Left ventricle myocardium superior (tissue), 1 donor: ENCODE measurements around the gene ODAD2. TPM values are rescaled to one million over a fixed set of nuclear protein-coding genes. Genes with fewer than 3 reads are reported as not detected.
"Not testable (repeated sequence)": the region's sequence is repeated elsewhere in the genome, so short reads cannot be mapped to it uniquely, and the experiment has no call there.

ENCODE experiments used
- ATAC-seq: fragments of 200-7000 bp; cut with Tn5 transposase; one replicate; pipeline ENCODE4 v1.9.1; 2020; ENCODE audit warnings: mild to moderate bottlenecking, moderate library complexity
- DNase-seq: peaks from one replicate; pipeline ENCODE4 v3.0.0-alpha.2; 2020
- intact Hi-C: fragments of 100-400 bp; cut with micrococcal nuclease; formaldehyde crosslinking; loops from one replicate; pipeline ENCODE4 v1.11.0; 2022
- total RNA-seq: library from RNA; stranded (reverse); fragmentation: NEBNext Ultra II Directional; extraction: Animal tissue kit (Norgen Biotek cat#: 25700); gene quantifications from one replicate; pipeline ENCODE4 v1.2.1, GENCODE V29; 2021
- donor health status: DM: no; HTN: yes; CAD: no; lungs with severe emphysema.

ODAD2 gene
- total RNA-seq, 1 donor from 2014 or later: 0.42 TPM

GRCh38 chr10:27970795-27971194 lies 28.1 kb downstream of the ODAD2 start:
- ATAC-seq, intact Hi-C loops, DNase-seq: not testable (repeated sequence)

GRCh38 chr10:27969931-27970330 lies 28.9 kb downstream of the ODAD2 start:
- ATAC-seq, intact Hi-C loops, DNase-seq: not testable (repeated sequence)

- DNase-seq (no peak), ATAC-seq (no peak)
- intact Hi-C loops: no loop called here
Observed at GRCh38 chr10:27959093-27959715, 39.7 kb downstream of the ODAD2 start.

GRCh38 chr10:27958383-27958782 lies 40.5 kb downstream of the ODAD2 start:
- DNase-seq, ATAC-seq, intact Hi-C loops: not testable (repeated sequence)

- ATAC-seq: no peak
- no peak for DNase-seq
- intact Hi-C loops: no loop called here
Observed at GRCh38 chr10:27950242-27950564, 48.7 kb downstream of the ODAD2 start.

GRCh38 chr10:27949528-27950241 lies 49.2 kb downstream of the ODAD2 start:
- no peak for DNase-seq
- intact Hi-C loops: no loop called here
- no peak for ATAC-seq

- intact Hi-C loops: no loop called here
- ATAC-seq: no peak
- DNase-seq: no peak
Observed at GRCh38 chr10:27948186-27948585, 50.7 kb downstream of the ODAD2 start.

- DNase-seq: no peak
- intact Hi-C loops: no loop called here
- ATAC-seq: no peak
Observed at GRCh38 chr10:27947540-27947939, 51.3 kb downstream of the ODAD2 start.

GRCh38 chr10:27944005-27944404 lies 54.9 kb downstream of the ODAD2 start:
- no peak for ATAC-seq
- no peak for DNase-seq
- intact Hi-C loops: no loop called here

- DNase-seq (no peak), ATAC-seq (no peak)
- intact Hi-C loops: no loop called here
Observed at GRCh38 chr10:27914888-27915287, 84.0 kb downstream of the ODAD2 start.

- intact Hi-C loops: no loop called here
- no peak for ATAC-seq
- DNase-seq: no peak
Observed at GRCh38 chr10:27912231-27912630, 86.6 kb downstream of the ODAD2 start.

- DNase-seq: no peak
- ATAC-seq: no peak
- intact Hi-C loops: no loop called here
Observed at GRCh38 chr10:27911539-27911938, 87.3 kb downstream of the ODAD2 start.

- intact Hi-C loops: no loop called here
- ATAC-seq: no peak
- DNase-seq: no peak
Observed at GRCh38 chr10:27911011-27911410, 87.9 kb downstream of the ODAD2 start.

GRCh38 chr10:27908231-27908630 lies 90.6 kb downstream of the ODAD2 start:
- intact Hi-C loops: no loop called here
- DNase-seq: no peak
- no peak for ATAC-seq

GRCh38 chr10:27899485-27899884 lies 99.4 kb downstream of the ODAD2 start:
- DNase-seq, ATAC-seq, intact Hi-C loops: not testable (repeated sequence)

- intact Hi-C loops: no loop called here
- ATAC-seq (no peak), DNase-seq (no peak)
Observed at GRCh38 chr10:27899058-27899457, 99.8 kb downstream of the ODAD2 start.

- intact Hi-C loops: no loop called here
- ATAC-seq: no peak
- no peak for DNase-seq
Observed at GRCh38 chr10:27893358-27893954, 105.4 kb downstream of the ODAD2 start.

GRCh38 chr10:27890971-27891370 lies 107.9 kb downstream of the ODAD2 start:
- ATAC-seq: no peak
- intact Hi-C loops: no loop called here
- DNase-seq: no peak

- intact Hi-C loops: no loop called here
- ATAC-seq: no peak
- no peak for DNase-seq
Observed at GRCh38 chr10:27889518-27889917, 109.4 kb downstream of the ODAD2 start.

GRCh38 chr10:27884185-27884641 lies 114.7 kb downstream of the ODAD2 start:
- no peak for ATAC-seq
- intact Hi-C loops: no loop called here
- no peak for DNase-seq

GRCh38 chr10:27878281-27878680 lies 120.6 kb downstream of the ODAD2 start:
- intact Hi-C loops: no loop called here
- DNase-seq (no peak), ATAC-seq (no peak)
